ENCODE data around the gene PTPRM.

The PTPRM gene

DNA sequence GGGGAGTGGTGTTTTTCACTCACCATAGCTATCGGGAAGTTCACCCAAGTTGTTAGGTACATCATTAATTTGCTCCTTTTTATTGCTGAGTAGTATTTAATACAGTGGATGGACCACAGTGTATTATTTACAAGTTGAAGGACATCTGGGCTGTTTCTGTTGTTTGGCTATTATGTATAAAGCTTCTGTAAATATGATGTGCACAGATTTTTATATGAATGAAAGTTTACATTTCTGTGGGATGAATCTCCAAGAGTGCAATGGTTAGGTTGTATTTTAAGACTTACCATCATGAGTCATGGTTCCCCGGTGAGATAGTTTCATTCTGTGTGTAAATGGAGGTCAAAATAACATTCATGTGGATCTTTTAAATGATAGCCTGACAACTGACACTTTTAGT, 337.4 kb downstream of the PTPRM start:
- WGBS: 50% methylated on average over 2 of the region's 2 CpGs

DNA sequence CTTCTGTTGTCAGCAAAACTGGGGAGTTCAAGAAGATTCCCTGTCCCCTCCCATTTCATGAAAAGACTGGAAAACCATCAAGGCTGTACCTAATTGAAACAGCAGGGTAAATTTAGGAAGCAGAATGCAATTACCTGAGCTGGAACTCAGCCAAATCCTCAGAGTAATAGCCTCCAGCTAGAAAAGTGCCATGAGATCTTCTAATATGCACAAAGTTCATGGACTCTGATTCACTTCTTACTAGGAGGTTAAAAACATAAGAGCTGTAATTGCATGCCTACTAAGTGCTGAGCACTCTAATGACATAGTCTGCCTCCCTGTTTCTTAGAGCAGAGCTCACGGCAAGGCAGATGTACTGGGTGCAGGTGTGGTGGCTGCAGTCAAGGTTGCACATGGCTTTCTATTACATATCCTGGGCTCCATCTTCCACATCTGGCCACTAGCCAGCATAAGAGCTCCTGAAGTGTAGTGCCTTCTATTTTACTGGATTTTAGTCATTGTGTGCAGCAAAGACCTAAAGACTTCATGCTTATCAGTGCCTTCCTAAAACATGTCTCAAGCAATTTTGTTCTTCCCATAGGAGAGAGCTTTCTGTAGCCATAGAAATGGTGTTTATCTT, 341.7 kb downstream of the PTPRM start:
- WGBS: 100% methylated on average over 1 of the region's 1 CpG
- Histone ChIP-seq H2BK15ac (ENCODE audit: low read depth, poor library complexity, severe bottlenecking) (no peak overlapping the region), H3K79me1 (replicated peaks; ENCODE audit: low read length, poor library complexity, severe bottlenecking) (peaks cover 33% of the 10 kb centered on the region), H3K9ac (ENCODE audit: low read length) (no peak overlapping the region), H2BK120ac (ENCODE audit: low read depth, low read length) (no peak overlapping the region), H3K18ac (ENCODE audit: low read depth in 1 of 2, low read length in 2 of 2) (no peak overlapping the region), H2AK5ac (ENCODE audit: low read length, severe bottlenecking) (no peak overlapping the region), H3K4me2 (ENCODE audit: low read length, poor library complexity, severe bottlenecking) (no peak overlapping the region), H3K4me1 (ENCODE audit: control insufficient read depth, insufficient read depth, low read depth, low read length) (peaks cover 5% of the 10 kb centered on the region), H3K27me3 (ENCODE audit: control insufficient read depth in 1 of 2, insufficient read depth in 1 of 2, low read length in 2 of 2) (no peaks in the 10 kb centered on the region), H3K23ac (ENCODE audit: low read length in 2 of 2) (no peak overlapping the region), H2BK12ac (ENCODE audit: low read length in 2 of 2) (no peak overlapping the region), H4K91ac (ENCODE audit: low read length) (no peak overlapping the region), H2AFZ (ENCODE audit: low read depth, low read length) (no peak overlapping the region), H3K14ac (ENCODE audit: low read length in 2 of 2) (no peak overlapping the region), H3K4ac (ENCODE audit: low read depth in 1 of 2, low read length in 2 of 2) (no peak overlapping the region), H3K9me3 (ENCODE audit: control insufficient read depth, low read length) (peaks cover 5% of the 10 kb centered on the region), H4K8ac (ENCODE audit: low read length) (no peak overlapping the region), H3K27ac (ENCODE audit: low read length, poor library complexity, severe bottlenecking) (no peak overlapping the region), H3K4me3 (ENCODE audit: insufficient read depth in 1 of 2, low read depth in 1 of 2, low read length in 2 of 2) (no peak overlapping the region), H2BK5ac (ENCODE audit: low read depth, low read length, poor library complexity, severe bottlenecking) (no peak overlapping the region), H3K36me3 (ENCODE audit: control insufficient read depth in 1 of 2, insufficient read depth in 2 of 2, low read depth in 1 of 2, low read length in 2 of 2) (peaks cover 5 to 6% of the 10 kb centered on the region in 2 experiments)
- no peak for DNase-seq

More for the DNA sequence above, 337.4 kb downstream of the PTPRM start:
- H3K23ac ChIP-seq (ENCODE audit: low read length in 2 of 2): no peak overlapping the region
- H2BK12ac ChIP-seq (ENCODE audit: low read length in 2 of 2): no peak overlapping the region
- no peak overlapping the region for H3K4ac ChIP-seq (ENCODE audit: low read depth in 1 of 2, low read length in 2 of 2)
- no peak overlapping the region for H3K9ac ChIP-seq (ENCODE audit: low read length)
- H2BK5ac ChIP-seq (ENCODE audit: low read depth, low read length, poor library complexity, severe bottlenecking): no peak overlapping the region
- H3K27ac ChIP-seq (ENCODE audit: low read length, poor library complexity, severe bottlenecking): no peak overlapping the region
- H3K4me2 ChIP-seq (ENCODE audit: low read length, poor library complexity, severe bottlenecking): no peak overlapping the region
- no peak overlapping the region for H2BK120ac ChIP-seq (ENCODE audit: low read depth, low read length)
- H3K27me3 ChIP-seq (ENCODE audit: control insufficient read depth in 1 of 2, insufficient read depth in 1 of 2, low read length in 2 of 2): no peaks in the 10 kb centered on the region
- H2BK15ac ChIP-seq (ENCODE audit: low read depth, poor library complexity, severe bottlenecking): no peak overlapping the region
- H3K79me1 ChIP-seq (replicated peaks; ENCODE audit: low read length, poor library complexity, severe bottlenecking): peaks cover 31% of the 10 kb centered on the region
- peaks cover 10% of the 10 kb centered on the region for H3K4me1 ChIP-seq (ENCODE audit: control insufficient read depth, insufficient read depth, low read depth, low read length)
- H2AFZ ChIP-seq (ENCODE audit: low read depth, low read length): no peak overlapping the region
- no peak overlapping the region for H4K91ac ChIP-seq (ENCODE audit: low read length)
- H3K9me3 ChIP-seq (ENCODE audit: control insufficient read depth, low read length): no peaks in the 10 kb centered on the region
- peaks cover 5 to 6% of the 10 kb centered on the region in 2 experiments for H3K36me3 ChIP-seq (ENCODE audit: control insufficient read depth in 1 of 2, insufficient read depth in 2 of 2, low read depth in 1 of 2, low read length in 2 of 2)
- H3K4me3 ChIP-seq (ENCODE audit: insufficient read depth in 1 of 2, low read depth in 1 of 2, low read length in 2 of 2): peak overlapping the region in 1 of 2 experiments; percentile 4
- no peak overlapping the region for H3K14ac ChIP-seq (ENCODE audit: low read length in 2 of 2)
- peak; percentile 86 for DNase-seq
- no peak overlapping the region for H2AK5ac ChIP-seq (ENCODE audit: low read length, severe bottlenecking)
- H3K18ac ChIP-seq (ENCODE audit: low read depth in 1 of 2, low read length in 2 of 2): no peak overlapping the region
- H4K8ac ChIP-seq (ENCODE audit: low read length): no peak overlapping the region

DNA sequence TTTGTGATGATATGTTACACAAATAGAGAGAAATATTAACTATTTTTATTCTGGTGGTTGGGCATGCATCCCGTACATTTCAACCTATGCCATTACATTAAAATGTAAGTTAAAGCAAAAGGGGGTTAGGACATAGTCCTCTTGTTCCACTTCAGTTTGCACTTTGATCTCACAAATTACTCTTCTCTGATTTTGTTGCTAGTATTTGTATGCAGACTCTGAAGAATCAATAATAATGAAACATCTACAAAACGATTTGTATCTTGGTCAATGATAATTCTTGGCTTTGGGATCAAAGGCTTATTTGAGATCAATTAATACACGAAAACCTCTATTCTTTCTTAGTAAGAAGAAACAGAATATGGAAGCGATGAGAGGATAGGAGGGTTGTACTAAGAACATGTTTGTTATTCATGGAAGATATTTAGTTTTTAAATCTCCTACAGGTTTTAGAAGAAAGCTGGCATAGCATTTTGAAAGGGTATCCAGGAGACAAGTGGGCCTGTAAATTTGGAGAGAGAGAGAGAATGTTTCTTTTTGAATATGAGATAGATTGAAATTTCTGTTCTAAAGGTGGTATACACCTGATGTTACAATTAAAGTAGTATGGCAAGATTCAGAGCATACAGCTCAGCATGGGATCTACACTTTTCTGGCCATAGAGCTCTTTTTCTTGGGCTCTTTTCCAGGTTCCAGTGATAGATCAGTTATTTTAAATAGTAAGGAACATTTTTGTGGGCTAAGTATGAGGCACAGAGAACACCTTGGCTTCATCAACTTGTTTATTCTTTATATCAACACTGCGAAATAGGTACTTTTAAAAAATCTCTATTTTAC, 347.9 kb downstream of the PTPRM start:
- WGBS: 100% methylated on average over 3 of the region's 5 CpGs
- no peak overlapping the region for H3K4ac ChIP-seq (ENCODE audit: low read depth in 1 of 2, low read length in 2 of 2)
- H3K23ac ChIP-seq (ENCODE audit: low read length in 2 of 2): no peak overlapping the region
- no peak overlapping the region for H3K4me3 ChIP-seq (ENCODE audit: insufficient read depth in 1 of 2, low read depth in 1 of 2, low read length in 2 of 2)
- H2BK120ac ChIP-seq (ENCODE audit: low read depth, low read length): no peak overlapping the region
- no peak overlapping the region for H2BK5ac ChIP-seq (ENCODE audit: low read depth, low read length, poor library complexity, severe bottlenecking)
- no peaks in the 10 kb centered on the region for H3K36me3 ChIP-seq (ENCODE audit: control insufficient read depth in 1 of 2, insufficient read depth in 2 of 2, low read depth in 1 of 2, low read length in 2 of 2)
- no peak overlapping the region for H3K4me2 ChIP-seq (ENCODE audit: low read length, poor library complexity, severe bottlenecking)
- H4K8ac ChIP-seq (ENCODE audit: low read length): no peak overlapping the region
- H3K9ac ChIP-seq (ENCODE audit: low read length): no peak overlapping the region
- no peak for DNase-seq
- H3K14ac ChIP-seq (ENCODE audit: low read length in 2 of 2): no peak overlapping the region
- no peaks in the 10 kb centered on the region for H3K27me3 ChIP-seq (ENCODE audit: control insufficient read depth in 1 of 2, insufficient read depth in 1 of 2, low read length in 2 of 2)
- H3K4me1 ChIP-seq (ENCODE audit: control insufficient read depth, insufficient read depth, low read depth, low read length): no peaks in the 10 kb centered on the region
- no peak overlapping the region for H3K18ac ChIP-seq (ENCODE audit: low read depth in 1 of 2, low read length in 2 of 2)
- H2BK12ac ChIP-seq (ENCODE audit: low read length in 2 of 2): no peak overlapping the region
- H4K91ac ChIP-seq (ENCODE audit: low read length): no peak overlapping the region
- H3K79me1 ChIP-seq (replicated peaks; ENCODE audit: low read length, poor library complexity, severe bottlenecking): peaks cover 9% of the 10 kb centered on the region
- no peak overlapping the region for H2AFZ ChIP-seq (ENCODE audit: low read depth, low read length)
- no peak overlapping the region for H2AK5ac ChIP-seq (ENCODE audit: low read length, severe bottlenecking)
- peaks cover 5% of the 10 kb centered on the region for H3K9me3 ChIP-seq (ENCODE audit: control insufficient read depth, low read length)
- H3K27ac ChIP-seq (ENCODE audit: low read length, poor library complexity, severe bottlenecking): no peak overlapping the region
- H2BK15ac ChIP-seq (ENCODE audit: low read depth, poor library complexity, severe bottlenecking): no peak overlapping the region

DNA sequence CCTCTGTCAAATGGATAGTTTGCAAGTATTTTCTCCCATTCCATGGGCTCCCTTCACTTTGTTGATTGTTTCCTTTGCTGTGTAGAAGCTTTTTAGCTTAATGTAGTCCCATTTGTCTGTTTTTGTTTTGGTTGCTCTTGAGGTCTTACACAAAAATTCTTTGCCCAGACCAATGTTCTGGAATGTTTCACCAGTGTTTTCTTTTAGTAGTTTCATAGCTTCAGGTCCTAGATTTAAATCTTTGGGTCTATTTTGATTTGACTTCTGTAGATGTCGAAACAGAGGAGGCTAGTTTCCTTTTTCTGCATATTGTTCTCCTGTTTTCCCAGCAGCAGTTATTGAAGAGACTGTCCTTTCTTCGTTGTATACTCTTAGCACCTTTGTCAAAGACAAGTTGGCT, 351.6 kb downstream of the PTPRM start:
- H3K27me3 ChIP-seq (ENCODE audit: control insufficient read depth in 1 of 2, insufficient read depth in 1 of 2, low read length in 2 of 2): no peaks in the 10 kb centered on the region
- H2BK12ac ChIP-seq (ENCODE audit: low read length in 2 of 2): no peak overlapping the region
- no peak overlapping the region for H2BK120ac ChIP-seq (ENCODE audit: low read depth, low read length)
- H3K36me3 ChIP-seq (ENCODE audit: control insufficient read depth in 1 of 2, insufficient read depth in 2 of 2, low read depth in 1 of 2, low read length in 2 of 2): no peaks in the 10 kb centered on the region
- peaks cover 2% of the 10 kb centered on the region for H3K79me1 ChIP-seq (replicated peaks; ENCODE audit: low read length, poor library complexity, severe bottlenecking)
- H2BK5ac ChIP-seq (ENCODE audit: low read depth, low read length, poor library complexity, severe bottlenecking): no peak overlapping the region
- H3K4me1 ChIP-seq (ENCODE audit: control insufficient read depth, insufficient read depth, low read depth, low read length): peaks cover 6% of the 10 kb centered on the region
- no peak overlapping the region for H3K18ac ChIP-seq (ENCODE audit: low read depth in 1 of 2, low read length in 2 of 2)
- peaks cover 9% of the 10 kb centered on the region for H3K9me3 ChIP-seq (ENCODE audit: control insufficient read depth, low read length)
- no peak overlapping the region for H4K8ac ChIP-seq (ENCODE audit: low read length)
- H3K14ac ChIP-seq (ENCODE audit: low read length in 2 of 2): no peak overlapping the region
- no peak overlapping the region for H3K4me3 ChIP-seq (ENCODE audit: insufficient read depth in 1 of 2, low read depth in 1 of 2, low read length in 2 of 2)
- no peak overlapping the region for H2BK15ac ChIP-seq (ENCODE audit: low read depth, poor library complexity, severe bottlenecking)
- peak; percentile 4 for DNase-seq
- H3K4me2 ChIP-seq (ENCODE audit: low read length, poor library complexity, severe bottlenecking): no peak overlapping the region
- no peak overlapping the region for H3K23ac ChIP-seq (ENCODE audit: low read length in 2 of 2)
- no peak overlapping the region for H3K27ac ChIP-seq (ENCODE audit: low read length, poor library complexity, severe bottlenecking)
- no peak overlapping the region for H2AK5ac ChIP-seq (ENCODE audit: low read length, severe bottlenecking)
- no peak overlapping the region for H2AFZ ChIP-seq (ENCODE audit: low read depth, low read length)
- no peak overlapping the region for H4K91ac ChIP-seq (ENCODE audit: low read length)
- H3K9ac ChIP-seq (ENCODE audit: low read length): no peak overlapping the region
- 94% methylated on average over 2 of the region's 2 CpGs for WGBS
- H3K4ac ChIP-seq (ENCODE audit: low read depth in 1 of 2, low read length in 2 of 2): no peak overlapping the region

All from mesenchymal stem cell (in vitro differentiated cells and primary cell).